Measurements from ENCODE around the gene NGEF.
"Not testable (repeated sequence)": the region's sequence is repeated elsewhere in the genome, so short reads cannot be mapped to it uniquely, and the experiment has no call there.

The NGEF gene

GRCh38 chr2:232927032-232927792 is 85.8 kb downstream of the NGEF start:
- DNase-seq (ENCODE audit: low read depth) = no peak

DNA sequence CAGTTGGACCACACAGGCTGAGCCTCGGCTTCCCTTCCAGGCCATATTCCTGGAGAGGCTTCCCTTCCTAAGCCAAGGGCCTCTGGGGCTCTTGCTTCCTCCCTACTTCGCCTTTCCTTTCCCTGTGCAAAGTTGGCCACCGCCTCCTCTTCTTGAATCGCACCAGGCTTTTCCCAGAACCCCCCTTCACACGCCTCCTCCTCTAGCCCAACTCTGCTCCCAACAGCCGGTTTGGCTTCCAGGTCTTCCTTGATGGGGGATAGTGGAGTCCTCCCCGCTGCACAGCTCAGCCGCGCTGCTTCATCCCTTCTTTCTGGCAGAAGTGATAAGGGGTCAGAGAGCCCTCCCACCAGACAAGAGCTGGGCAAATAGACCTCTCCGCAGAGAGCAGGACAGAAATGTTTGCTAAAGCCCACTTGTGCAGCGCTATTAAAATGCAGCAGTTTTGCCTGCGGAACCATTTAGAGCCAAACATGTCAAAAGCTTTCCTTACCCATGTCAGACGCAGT is 86.6 kb downstream of the NGEF start:
- no peak for DNase-seq (ENCODE audit: low read depth)

GRCh38 chr2:232925821-232926156 is 87.3 kb downstream of the NGEF start:
- no peak for DNase-seq (ENCODE audit: low read depth)

DNA sequence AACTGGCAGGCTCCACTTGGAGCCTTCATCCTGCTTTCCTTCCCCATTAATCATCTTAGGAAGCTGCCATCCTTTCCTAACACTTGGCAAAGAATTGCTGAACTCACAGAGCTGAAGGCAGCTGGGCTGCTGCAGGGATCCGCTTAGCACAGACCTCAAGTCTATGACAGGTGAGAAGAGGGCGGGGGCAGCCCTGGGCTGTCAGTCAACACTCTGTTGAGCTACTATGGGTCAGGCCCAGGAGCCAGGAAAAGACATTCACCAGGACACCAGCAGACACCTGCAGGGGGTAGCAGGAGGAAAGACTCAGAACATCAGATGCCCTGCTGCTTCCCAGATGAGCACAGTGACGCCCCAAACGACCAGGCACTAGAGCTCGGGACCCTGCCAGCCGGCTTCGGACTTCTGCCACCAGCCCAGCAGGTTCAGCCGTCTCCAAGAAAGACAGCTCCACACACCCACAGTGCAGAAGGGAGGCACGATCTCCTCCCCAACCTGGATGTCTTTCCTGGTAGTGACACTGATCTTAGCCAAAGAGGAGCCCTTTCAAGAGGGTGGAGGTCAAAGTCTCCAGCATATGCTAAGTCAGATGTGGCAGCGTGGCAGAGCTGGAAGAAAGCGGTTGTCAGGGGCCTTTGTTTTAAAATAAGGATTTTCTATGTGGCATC is 87.8 kb downstream of the NGEF start:
- no peak for DNase-seq (ENCODE audit: low read depth)

DNA sequence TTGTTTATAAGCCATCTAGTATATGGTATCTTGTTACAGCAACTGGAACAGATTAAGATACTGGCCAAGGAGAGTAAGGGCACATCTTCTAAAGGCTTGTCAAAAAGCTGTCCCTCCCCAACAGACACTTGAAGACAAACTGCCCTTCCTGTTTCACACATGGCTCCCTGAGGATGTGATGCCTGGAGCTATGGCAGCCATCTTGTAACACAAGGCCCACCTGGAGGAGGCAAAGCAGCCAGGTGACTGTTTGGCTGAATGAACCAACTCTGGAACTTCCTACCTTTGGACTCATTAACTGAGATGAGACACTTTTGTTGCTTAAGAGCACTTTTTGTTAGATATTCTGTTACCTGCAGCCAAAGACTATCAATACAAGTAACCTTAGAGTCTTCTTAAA is 88.6 kb downstream of the NGEF start:
- DNase-seq (ENCODE audit: low read depth) = no peak

DNA sequence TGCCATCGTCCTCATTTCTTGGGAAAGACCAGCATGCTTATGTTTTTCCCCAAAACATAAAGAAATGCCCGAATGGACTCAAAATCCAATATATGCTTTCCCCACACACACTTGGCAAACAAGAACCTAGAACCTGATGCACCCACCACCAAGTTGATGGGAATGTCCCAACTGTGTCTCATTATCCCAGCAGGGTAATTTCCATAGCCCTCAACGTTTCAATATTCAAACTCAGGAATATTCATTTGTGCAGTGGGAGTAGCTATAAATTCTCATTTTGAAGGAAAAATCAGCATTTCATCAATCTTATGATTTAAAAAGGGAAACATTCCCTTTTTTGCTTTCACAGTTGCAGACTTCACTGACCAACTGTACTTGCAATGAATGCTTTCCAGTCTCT is 92.3 kb downstream of the NGEF start:
- no peak for DNase-seq (ENCODE audit: low read depth)

- DNase-seq (ENCODE audit: low read depth) = no peak
These were observed 93.0 kb downstream of the NGEF start for GRCh38 chr2:232920055-232920454.

GRCh38 chr2:232919141-232919540 is 93.9 kb downstream of the NGEF start:
- no peak for DNase-seq (ENCODE audit: low read depth)

DNA sequence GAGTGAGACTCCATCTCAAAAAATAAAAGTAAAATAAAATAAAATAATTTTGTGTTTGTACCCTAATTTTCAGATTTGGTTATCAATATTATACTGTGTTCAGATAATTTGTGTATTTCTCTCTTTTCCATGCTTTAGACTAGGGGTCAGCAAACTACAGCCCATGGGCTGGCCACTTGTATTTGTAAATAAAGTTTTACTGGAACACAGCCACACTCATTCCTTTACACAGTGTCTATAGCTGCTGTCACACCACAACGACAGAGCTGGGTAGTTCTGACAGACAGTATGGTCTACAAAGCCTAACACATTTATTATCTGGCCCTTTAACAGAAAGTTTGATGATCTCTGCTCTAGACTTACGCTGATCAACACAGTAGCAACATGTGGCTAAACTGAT is 99.2 kb downstream of the NGEF start:
- DNase-seq (ENCODE audit: low read depth) = no peak

GRCh38 chr2:232911712-232912277 is 101.3 kb downstream of the NGEF start:
- no peak for DNase-seq (ENCODE audit: low read depth)

DNA sequence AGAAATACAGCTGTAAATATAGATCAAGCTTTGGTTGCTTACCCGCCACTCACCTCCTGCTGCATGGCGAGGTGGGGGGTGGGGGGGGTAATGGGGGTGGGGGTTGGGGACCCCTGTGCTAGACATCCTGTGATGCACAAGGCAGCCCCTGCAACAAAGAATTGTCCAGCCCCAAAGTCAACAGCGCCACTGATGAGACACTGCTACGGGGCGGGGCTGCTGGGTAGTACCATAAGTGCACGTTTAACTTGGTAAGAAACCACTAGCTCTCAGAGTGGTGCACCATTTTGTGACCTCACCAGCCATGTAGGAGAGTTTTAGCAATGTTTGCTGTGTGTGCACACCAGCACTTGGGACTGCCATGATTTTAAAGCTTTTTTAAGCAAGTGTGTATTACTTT is 102.7 kb downstream of the NGEF start:
- DNase-seq (ENCODE audit: low read depth) = no peak

DNA sequence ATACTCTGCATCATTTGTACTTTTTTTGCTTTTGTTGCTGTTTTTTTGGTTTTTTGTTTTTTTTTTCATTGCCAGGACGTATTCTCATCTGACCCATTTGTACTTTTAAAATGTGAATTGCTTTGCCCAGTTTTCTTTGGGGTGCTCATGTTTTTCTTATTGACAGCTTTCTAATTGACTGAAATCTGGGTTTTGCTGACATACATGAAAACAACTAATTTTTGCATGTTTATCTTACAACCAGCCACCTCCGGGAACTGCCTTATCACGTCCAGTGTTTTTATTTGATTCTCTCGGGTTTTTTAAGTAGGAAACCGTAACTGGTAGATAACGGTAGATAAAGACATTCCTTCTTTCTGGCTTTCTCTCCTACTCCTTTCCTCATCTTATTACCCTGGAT is 104.4 kb downstream of the NGEF start:
- DNase-seq (ENCODE audit: low read depth) = no peak

DNA sequence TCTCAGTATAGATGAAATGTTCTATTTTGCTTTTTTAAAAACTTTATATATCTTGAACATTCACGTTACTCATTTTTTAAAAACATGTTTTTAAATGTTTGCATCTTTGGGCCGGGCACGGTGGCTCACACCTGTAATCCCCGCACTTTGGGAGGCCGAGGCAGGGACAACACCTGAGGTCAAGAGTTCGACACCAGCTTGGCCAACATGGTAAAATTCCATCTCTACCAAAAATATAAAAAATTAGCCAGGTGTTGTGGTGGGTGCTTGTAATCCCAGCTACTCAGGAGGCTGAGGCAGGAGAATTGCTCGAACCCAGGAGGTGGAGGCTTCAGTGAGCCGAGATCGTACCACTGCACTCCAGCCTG is 105.4 kb downstream of the NGEF start:
- DNase-seq (ENCODE audit: low read depth) = not testable (repeated sequence)

DNA sequence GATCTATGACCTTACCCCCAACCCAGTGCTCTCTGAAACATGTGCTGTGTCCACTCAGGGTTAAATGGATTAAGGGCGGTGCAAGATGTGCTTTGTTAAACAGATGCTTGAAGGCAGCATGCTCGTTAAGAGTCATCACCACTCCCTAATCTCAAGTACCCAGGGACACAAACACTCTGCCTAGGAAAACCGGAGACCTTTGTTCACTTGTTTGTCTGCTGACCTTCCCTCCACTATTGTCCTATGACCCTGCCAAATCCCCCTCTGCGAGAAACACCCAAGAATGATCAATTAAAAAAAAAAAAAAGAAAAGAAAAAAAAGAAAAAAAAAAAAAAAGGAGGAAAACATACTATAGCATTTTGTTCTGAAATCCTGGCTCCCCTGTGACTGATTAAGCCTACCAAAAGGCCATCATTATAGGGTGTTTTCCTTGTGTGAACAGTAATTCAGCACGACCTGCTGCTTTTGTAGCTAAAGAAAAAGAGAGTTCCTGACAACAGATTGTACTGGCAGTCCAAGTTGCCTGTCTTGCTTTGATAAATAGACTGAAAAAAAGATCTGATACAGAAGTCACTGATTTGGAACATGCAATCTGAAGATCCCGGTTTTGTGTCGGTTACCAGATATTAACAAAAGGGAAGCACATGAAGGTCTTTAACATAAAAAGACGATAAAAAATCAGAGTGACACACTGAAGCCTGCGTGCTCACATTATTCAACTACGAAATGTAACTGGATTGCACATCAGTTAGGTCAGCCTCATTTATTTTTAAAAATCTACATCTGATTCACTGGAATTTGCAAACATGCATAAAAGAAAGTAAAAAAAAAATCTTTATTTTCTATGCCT is 106.0 kb downstream of the NGEF start:
- not testable (repeated sequence) for DNase-seq (ENCODE audit: low read depth)

DNA sequence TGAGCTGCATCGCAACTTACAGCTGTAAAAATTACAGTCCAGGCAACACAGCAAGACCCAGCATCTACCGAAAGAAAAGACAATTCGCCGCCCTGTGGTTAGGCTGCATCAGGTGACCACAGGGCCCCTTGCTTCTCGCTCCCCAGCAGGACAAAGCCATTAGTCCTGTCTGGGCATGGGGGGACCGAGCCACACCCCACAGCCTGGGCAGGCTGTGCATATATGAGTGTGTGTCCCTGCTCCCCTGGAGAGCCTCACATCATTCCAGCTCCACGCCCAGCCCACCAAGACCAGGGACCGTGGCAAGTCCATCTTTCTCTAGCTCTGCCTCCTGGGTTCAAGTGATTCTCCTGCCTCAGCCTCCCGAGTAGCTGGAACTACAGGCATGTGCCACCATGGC is 109.1 kb downstream of the NGEF start:
- DNase-seq (ENCODE audit: low read depth) = no peak

GRCh38 chr2:232901736-232902578 is 111.1 kb downstream of the NGEF start:
- no peak for DNase-seq (ENCODE audit: low read depth)

- no peak for DNase-seq (ENCODE audit: low read depth)
These were observed 112.0 kb downstream of the NGEF start for GRCh38 chr2:232900811-232901735.

GRCh38 chr2:232898592-232899543 is 114.2 kb downstream of the NGEF start:
- no peak for DNase-seq (ENCODE audit: low read depth)

All from stimulated activated CD8-positive, alpha-beta memory T cell treated with anti-CD3 and anti-CD28 coated beads, Interleukin-4, amount 100 ng/mL, for 24 hours (primary cell).